Measurements from ENCODE around the gene EXOC4. TPM values are rescaled to one million over a fixed set of nuclear protein-coding genes. Genes with fewer than 3 reads are reported as not detected.
"Not testable (repeated sequence)": the region's sequence is repeated elsewhere in the genome, so short reads cannot be mapped to it uniquely, and the experiment has no call there.

EXOC4 gene
- total RNA-seq, 2 donors from 2014 or later, result 106 to 115 TPM

DNA sequence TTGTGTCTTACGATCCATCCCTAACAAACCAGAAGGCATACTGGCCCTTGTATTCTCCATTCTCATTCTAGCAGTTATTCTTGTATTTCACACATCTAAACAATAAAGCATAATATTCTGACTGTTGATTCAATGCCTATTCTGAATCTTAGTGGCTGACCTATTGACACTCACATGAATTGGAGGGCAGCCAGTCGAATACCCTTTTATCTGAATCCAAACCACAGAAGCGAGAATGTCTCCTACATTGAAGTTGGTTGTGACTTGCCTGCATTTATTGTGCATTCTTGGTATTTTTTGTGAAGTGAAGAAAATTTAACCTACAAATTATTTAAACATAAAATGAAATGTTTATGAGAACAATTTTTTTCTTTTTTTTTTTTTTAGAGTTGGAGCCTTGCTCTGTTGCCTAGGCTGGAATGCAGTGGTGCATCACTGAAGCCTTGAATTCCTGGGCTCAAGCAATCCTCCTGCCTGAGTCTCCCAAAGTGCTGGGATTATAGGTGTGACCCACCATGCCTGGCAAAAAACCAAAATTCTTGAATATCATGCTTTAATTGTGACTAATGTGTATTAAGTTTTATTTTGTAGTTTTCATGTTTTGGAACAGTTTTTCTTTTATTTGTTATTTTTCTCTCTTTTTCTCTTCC lies 22.7 kb downstream of the EXOC4 start:
- TF ChIP-seq, protein P1, sequence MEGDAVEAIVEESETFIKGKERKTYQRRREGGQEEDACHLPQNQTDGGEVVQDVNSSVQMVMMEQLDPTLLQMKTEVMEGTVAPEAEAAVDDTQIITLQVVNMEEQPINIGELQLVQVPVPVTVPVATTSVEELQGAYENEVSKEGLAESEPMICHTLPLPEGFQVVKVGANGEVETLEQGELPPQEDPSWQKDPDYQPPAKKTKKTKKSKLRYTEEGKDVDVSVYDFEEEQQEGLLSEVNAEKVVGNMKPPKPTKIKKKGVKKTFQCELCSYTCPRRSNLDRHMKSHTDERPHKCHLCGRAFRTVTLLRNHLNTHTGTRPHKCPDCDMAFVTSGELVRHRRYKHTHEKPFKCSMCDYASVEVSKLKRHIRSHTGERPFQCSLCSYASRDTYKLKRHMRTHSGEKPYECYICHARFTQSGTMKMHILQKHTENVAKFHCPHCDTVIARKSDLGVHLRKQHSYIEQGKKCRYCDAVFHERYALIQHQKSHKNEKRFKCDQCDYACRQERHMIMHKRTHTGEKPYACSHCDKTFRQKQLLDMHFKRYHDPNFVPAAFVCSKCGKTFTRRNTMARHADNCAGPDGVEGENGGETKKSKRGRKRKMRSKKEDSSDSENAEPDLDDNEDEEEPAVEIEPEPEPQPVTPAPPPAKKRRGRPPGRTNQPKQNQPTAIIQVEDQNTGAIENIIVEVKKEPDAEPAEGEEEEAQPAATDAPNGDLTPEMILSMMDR (conservative IDR thresholded peaks at IDR 0.05), result no peak

DNA sequence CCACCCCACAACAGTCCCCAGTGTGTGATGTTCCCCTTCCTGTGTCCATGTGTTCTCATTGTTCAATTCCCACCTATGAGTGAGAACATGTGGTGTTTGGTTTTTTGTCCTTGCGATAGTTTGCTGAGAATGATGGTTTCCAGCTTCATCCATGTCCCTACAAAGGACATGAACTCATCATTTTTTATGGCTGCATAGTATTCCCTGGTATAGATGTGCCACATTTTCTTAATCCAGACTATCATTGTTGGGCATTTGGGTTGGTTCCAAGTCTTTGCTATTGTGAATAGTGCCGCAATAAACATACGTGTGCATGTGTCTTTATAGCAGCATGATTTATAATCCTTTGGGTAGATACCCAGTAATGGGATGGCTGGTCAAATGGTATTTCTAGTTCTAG lies 26.1 kb downstream of the EXOC4 start:
- peaks cover 48% of the 10 kb centered on the region for H3K36me3 ChIP-seq (ENCODE audit: control insufficient read depth, insufficient read depth, low read length)
- not testable (repeated sequence) for H3K4me3 Mint-ChIP-seq; H3K27me3 Mint-ChIP-seq (ENCODE audit: insufficient read depth); H3K9me3 Mint-ChIP-seq; H3K9ac ChIP-seq (ENCODE audit: extremely low read depth, low read length, poor library complexity, severe bottlenecking); DNase-seq; H3K4me3 ChIP-seq (ENCODE audit: low read length); H3K27me3 ChIP-seq (ENCODE audit: control insufficient read depth, insufficient read depth, low read length, poor library complexity, severe bottlenecking); H3K9me3 ChIP-seq (ENCODE audit: control insufficient read depth, low read length); H3K27ac ChIP-seq (ENCODE audit: low read depth, low read length); H3K27ac Mint-ChIP-seq; H3K4me1 ChIP-seq (ENCODE audit: control insufficient read depth, insufficient read depth, low read length); H3K4me1 Mint-ChIP-seq
- peaks cover 59% of the 10 kb centered on the region for H3K36me3 Mint-ChIP-seq (ENCODE audit: low read depth)
- 80 to 97% methylated on average over 1 to 2 of the region's 3 CpGs for WGBS, 2 experiments (ENCODE audit: insufficient coverage in 1 of 2, insufficient read length in 1 of 2)

More for the DNA sequence above, 22.7 kb downstream of the EXOC4 start:
- no peaks in the 10 kb centered on the region for H3K27me3 Mint-ChIP-seq (ENCODE audit: insufficient read depth)
- H3K27ac ChIP-seq (ENCODE audit: low read depth, low read length), result no peak overlapping the region
- H3K36me3 ChIP-seq (ENCODE audit: control insufficient read depth, insufficient read depth, low read length), result peaks cover 43% of the 10 kb centered on the region
- H3K36me3 Mint-ChIP-seq (ENCODE audit: low read depth), result peaks cover 43% of the 10 kb centered on the region
- no peak overlapping the region for H3K9ac ChIP-seq (ENCODE audit: extremely low read depth, low read length, poor library complexity, severe bottlenecking)
- no peak overlapping the region for H3K4me3 ChIP-seq (ENCODE audit: low read length)
- DNase-seq, result no peak
- H3K4me3 Mint-ChIP-seq, result no peak overlapping the region
- peaks cover 7% of the 10 kb centered on the region for H3K4me1 Mint-ChIP-seq
- H3K9me3 ChIP-seq (ENCODE audit: control insufficient read depth, low read length), result peaks cover 5% of the 10 kb centered on the region
- 89 to 95% methylated on average over 1 to 3 of the region's 3 CpGs for WGBS, 2 experiments (ENCODE audit: insufficient coverage in 1 of 2, insufficient read length in 1 of 2)
- peaks cover 4% of the 10 kb centered on the region for H3K9me3 Mint-ChIP-seq
- no peaks in the 10 kb centered on the region for H3K4me1 ChIP-seq (ENCODE audit: control insufficient read depth, insufficient read depth, low read length)
- no peak overlapping the region for H3K27ac Mint-ChIP-seq
- H3K27me3 ChIP-seq (ENCODE audit: control insufficient read depth, insufficient read depth, low read length, poor library complexity, severe bottlenecking), result no peaks in the 10 kb centered on the region

DNA sequence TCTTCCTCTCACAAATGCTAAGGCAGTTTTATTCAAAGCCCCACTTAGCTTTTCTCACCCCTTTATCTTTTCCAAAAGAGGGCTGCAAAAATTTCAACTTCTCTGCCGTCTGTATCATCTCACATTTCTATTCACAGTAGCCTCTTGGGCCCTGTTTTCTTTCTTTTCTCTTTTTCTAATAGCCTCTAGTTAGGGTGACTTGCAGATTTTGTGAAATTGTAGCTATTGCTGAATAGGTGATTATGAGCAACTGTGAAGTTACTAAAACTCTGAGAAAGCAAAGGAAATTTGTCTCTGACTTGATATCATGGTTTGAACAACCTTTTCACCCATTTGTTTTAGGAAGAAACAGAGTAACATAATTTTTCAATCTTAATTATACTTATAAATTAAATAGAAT lies 29.2 kb downstream of the EXOC4 start:
- H3K36me3 ChIP-seq (ENCODE audit: control insufficient read depth, insufficient read depth, low read length), result peaks cover 26% of the 10 kb centered on the region
- TF ChIP-seq, protein P1 (conservative IDR thresholded peaks at IDR 0.05), result no peak
- no peak for DNase-seq
- peaks cover 4% of the 10 kb centered on the region for H3K9me3 Mint-ChIP-seq
- no peaks in the 10 kb centered on the region for H3K4me1 Mint-ChIP-seq
- no peak overlapping the region for H3K9ac ChIP-seq (ENCODE audit: extremely low read depth, low read length, poor library complexity, severe bottlenecking)
- no peak overlapping the region for H3K4me3 ChIP-seq (ENCODE audit: low read length)
- H3K27me3 ChIP-seq (ENCODE audit: control insufficient read depth, insufficient read depth, low read length, poor library complexity, severe bottlenecking), result no peaks in the 10 kb centered on the region
- H3K4me3 Mint-ChIP-seq, result no peak overlapping the region
- H3K27ac ChIP-seq (ENCODE audit: low read depth, low read length), result no peak overlapping the region
- H3K36me3 Mint-ChIP-seq (ENCODE audit: low read depth), result peaks cover 52% of the 10 kb centered on the region
- H3K4me1 ChIP-seq (ENCODE audit: control insufficient read depth, insufficient read depth, low read length), result no peaks in the 10 kb centered on the region
- no peak overlapping the region for H3K27ac Mint-ChIP-seq
- H3K9me3 ChIP-seq (ENCODE audit: control insufficient read depth, low read length), result peaks cover 5% of the 10 kb centered on the region
- WGBS, 2 experiments (ENCODE audit: insufficient coverage in 1 of 2, insufficient read length in 1 of 2), result 86% methylated on average over 1 of the region's 1 CpG; no CpG with 5 or more reads in 1 of the 2 experiments
- H3K27me3 Mint-ChIP-seq (ENCODE audit: insufficient read depth), result no peaks in the 10 kb centered on the region

DNA sequence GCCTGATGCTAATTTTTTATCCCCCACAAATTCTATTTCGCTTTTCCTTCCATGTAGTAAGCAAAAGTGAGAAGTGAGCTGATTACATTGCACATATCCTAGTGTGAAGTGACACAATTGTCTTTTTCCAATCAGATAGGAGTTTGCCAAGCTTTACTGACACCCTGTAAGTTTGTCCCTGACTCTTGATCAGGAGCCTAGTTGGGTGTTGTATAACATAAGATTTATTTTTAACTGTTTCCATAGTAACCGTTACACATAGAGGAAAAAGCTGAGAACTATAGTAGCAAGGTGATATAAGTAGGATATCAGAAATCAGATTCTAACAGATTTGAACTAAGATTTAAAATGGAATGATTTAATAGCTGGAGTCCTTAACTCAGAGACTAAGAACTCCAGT lies 31.2 kb downstream of the EXOC4 start:
- H3K4me3 ChIP-seq (ENCODE audit: low read length), result no peak overlapping the region
- no peaks in the 10 kb centered on the region for H3K9me3 ChIP-seq (ENCODE audit: control insufficient read depth, low read length)
- no peak overlapping the region for H3K27ac ChIP-seq (ENCODE audit: low read depth, low read length)
- Mint-ChIP-seq H3K36me3 (ENCODE audit: low read depth) (peaks cover 43% of the 10 kb centered on the region), H3K4me1 (no peaks in the 10 kb centered on the region), H3K27me3 (ENCODE audit: insufficient read depth) (no peaks in the 10 kb centered on the region), H3K4me3 (no peak overlapping the region), H3K27ac (no peak overlapping the region), H3K9me3 (no peaks in the 10 kb centered on the region)
- H3K27me3 ChIP-seq (ENCODE audit: control insufficient read depth, insufficient read depth, low read length, poor library complexity, severe bottlenecking), result no peaks in the 10 kb centered on the region
- no peak overlapping the region for H3K9ac ChIP-seq (ENCODE audit: extremely low read depth, low read length, poor library complexity, severe bottlenecking)
- DNase-seq, result no peak
- TF ChIP-seq, protein P1 (conservative IDR thresholded peaks at IDR 0.05), result no peak
- H3K36me3 ChIP-seq (ENCODE audit: control insufficient read depth, insufficient read depth, low read length), result peaks cover 17% of the 10 kb centered on the region
- H3K4me1 ChIP-seq (ENCODE audit: control insufficient read depth, insufficient read depth, low read length), result no peaks in the 10 kb centered on the region
- 100% methylated on average over 1 to 2 of the region's 2 CpGs for WGBS, 2 experiments (ENCODE audit: insufficient coverage in 1 of 2, insufficient read length in 1 of 2)
